Urothelium cell line (cell line): ENCODE measurements around the gene AKR1B15.
"Not testable (repeated sequence)": the region's sequence is repeated elsewhere in the genome, so short reads cannot be mapped to it uniquely, and the experiment has no call there.

ENCODE experiments used
- DNase-seq: peaks from one replicate; pipeline ENCODE4 v3.0.0; 2011; ENCODE audit warnings: low spot score, mixed read lengths
- FAIRE-seq: peaks from 2 replicates; lab custom pipeline; 2011; peaks lifted over from hg19 to GRCh38; lab: Jason Lieb, UNC

The AKR1B15 gene

DNA sequence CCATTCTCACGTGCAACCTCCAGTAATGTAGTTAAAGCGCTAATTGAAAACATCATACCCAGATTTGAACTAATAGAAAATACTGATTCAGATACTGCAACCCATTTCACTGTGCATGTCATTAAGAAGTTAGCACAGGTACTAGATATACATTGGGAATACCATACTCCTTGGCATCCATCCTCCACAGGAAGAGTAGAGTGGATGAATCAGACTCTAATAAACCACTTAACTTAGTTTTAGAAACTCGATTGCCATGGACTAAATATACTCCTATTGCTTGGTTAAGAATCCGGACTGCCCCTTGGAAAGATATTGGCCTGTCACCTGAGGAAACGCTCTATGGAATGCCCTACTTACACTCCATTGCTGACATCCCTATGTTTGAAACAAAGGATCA, 9.5 kb downstream of the AKR1B15 start:
- no peak for FAIRE-seq
- DNase-seq = no peak

DNA sequence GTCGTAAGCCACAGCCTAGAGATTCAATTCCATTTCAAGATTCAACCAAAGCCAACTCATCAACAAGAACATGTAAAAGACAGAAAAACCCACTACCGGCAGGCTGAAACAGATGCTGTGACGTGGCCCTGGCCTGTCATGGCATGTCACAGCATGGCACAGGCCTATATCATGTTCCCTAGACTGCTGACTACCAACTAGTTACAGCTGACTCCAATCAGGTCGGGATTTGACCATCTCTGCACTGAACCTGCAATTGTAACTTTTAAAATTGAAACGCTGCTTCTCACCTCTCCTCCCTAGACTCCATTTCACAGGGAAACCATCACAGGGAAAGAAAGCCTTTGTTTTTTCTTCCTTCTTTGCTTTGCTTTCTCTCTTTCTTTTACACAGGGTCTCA, 12.7 kb downstream of the AKR1B15 start:
- not testable (repeated sequence) for FAIRE-seq, DNase-seq

DNA sequence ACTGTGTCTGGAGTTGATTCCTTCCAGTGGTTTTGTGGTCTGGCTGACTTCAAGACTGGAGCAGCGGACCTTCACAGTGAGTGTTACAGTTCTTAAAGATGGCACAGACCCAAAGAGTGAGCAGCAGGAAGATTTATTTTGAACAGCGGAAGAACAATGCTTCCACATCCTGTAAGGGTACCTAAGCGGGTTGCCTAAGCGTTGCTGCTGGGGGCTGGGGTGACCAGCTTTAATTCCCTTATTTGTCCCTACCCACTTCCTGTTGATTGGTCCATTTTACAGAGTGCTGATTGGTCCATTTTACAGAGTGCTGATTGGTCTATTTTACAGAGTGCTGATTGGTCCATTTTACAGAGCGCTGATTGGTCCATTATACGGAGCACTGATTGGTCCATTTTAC, 13.2 kb downstream of the AKR1B15 start:
- DNase-seq (peak; percentile 18), FAIRE-seq (no peak)

DNA sequence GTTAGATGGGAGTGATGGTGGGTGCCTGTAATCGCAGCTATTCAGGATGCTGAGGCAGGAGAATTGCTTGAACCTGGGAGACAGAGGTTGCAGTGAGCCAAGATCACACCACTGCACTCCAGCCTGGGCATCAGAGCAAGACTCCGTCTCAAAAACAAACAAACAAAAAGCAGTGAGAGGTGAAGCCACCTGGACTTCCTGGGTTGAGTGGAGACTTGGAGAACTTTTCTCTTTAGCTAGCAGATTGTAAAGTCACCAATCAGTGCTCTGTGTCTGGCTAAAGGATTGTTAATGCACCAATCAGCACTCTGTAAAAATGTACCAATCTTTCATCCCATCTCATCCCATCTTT, 14.5 kb downstream of the AKR1B15 start:
- not testable (repeated sequence) for FAIRE-seq, DNase-seq

DNA sequence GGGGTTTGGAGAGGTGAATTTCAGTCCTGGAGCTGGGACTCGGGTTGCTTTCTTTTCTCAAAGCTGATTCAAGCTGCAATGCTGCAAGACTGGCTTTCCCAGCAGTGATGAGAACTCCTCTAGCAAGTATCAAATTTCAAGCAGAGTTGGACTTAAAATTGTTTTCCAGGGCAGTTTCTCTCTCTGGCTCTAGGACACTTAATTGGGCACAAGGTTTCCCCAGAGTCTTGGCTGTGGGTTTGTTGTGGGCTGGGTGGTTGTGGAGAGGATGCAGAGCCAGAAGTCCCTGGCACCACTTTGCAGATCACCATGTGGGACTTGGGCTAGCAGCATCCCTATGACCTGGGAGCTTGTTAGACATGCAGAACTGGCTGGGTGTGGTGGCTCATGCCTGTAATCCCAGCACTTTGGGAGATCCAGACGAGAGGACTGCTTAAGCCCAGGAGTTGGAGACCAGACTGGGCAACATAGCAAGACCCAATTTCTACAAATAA, 16.8 kb downstream of the AKR1B15 start:
- FAIRE-seq = no peak
- DNase-seq = no peak

DNA sequence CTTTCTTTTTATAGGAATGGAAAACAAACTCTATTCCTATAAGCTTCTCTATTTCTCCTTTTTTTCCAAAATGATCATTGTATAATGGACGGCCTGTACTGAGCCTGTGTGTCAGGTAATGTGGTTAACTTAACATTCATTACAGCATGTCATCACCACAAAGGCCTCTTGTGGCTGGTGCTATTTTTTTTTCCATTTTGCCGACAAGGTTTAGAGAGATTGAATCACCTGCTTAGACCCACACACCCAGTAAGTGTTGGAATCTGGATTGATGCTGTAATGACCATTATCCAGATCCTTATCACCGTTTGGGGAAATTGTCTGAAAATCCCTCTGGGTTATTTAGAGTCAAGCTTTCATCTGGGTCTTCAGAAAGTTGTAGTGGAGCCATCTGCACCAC, 18.5 kb downstream of the AKR1B15 start:
- DNase-seq (peak; percentile 7), FAIRE-seq (no peak)

DNA sequence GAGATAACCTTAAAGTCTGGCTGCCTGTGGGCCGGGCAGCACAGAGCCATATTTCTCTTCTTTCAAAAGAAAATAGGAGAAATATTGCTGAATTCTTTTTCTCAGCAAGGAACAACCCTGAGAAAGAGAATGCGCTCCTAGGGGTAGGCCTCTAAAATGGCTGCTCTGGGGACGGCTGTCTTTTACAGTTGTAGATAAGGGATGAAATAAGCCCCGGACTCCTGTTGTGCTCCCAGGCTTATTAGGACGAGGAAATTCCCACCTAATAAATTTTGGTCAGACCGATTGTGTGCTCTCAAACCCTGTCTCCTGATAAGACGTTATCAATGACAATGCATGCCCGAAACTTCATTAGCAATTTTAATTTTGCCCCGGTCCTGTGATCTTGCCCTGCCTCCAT, 21.1 kb downstream of the AKR1B15 start:
- DNase-seq, FAIRE-seq: not testable (repeated sequence)

DNA sequence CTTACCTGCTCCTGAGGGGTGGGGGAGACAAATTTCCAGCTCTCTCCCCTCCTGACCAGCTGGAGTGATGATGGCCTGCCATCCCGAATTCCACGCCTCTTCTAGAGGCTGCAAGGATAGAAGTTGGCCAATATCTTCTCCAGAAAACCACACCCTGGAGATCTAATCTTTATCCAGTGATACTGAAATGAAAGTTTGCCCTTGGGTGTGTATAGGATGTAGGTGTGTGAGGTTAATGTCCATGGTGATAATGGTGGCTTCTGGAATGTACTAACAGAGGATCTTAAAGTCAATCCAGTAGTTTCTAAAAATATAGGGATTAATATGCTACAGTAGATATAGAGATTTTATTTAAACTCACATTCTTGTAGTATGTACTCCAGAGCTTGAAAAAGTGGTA, 22.2 kb downstream of the AKR1B15 start:
- FAIRE-seq (no peak), DNase-seq (no peak)

DNA sequence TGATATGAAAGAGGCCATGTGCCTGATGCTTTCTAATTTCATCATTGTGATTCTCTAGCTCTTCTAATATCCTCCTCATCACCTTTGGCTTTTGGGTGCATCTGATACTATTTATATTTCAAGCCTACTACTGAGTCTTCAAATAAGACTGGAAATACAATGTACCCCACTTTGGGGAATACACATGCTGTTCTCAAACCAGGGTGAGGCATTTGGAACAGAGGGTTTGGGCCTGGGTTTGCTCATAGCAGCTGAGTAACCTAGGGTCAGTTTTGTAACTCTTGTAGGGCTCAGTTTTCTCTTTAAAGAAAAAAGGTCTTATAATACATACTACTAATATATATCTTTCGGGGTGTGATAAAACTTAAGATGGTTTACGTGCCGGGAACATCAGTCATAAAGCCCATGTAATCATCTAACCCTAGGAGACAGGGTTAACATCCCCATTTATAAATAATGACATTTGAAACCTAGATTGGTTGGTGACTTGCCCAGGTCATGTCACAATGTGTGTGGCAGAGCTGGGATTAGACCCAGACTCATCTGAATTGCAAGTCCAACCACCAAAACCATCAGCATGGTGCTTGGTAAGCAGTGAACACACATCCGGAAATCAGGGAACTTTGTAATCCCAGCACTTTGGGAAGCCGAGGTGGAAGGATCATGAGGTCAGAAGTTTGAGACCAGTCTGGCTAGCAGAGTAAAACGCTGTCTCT, 23.0 kb downstream of the AKR1B15 start:
- FAIRE-seq (no peak), DNase-seq (no peak)

DNA sequence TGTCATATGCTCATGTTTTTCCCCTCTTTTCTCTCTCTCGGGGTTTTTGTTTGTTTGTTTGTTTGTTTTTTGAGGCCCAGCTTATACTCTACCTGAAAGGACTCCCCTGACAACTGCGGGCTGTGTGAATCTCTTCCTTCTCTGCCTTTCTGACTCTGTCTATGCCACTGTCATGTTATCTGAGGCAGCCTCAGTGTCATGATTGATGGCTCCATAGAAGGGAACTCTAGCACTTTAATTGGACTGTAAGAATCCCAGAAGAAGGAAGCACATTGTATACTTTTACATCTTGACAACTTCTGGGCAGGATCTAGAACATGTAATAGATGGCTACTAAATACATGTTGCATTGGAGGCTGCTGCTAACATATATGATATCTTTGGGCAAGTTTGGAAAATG, 25.4 kb downstream of the AKR1B15 start:
- DNase-seq (no peak), FAIRE-seq (no peak)

DNA sequence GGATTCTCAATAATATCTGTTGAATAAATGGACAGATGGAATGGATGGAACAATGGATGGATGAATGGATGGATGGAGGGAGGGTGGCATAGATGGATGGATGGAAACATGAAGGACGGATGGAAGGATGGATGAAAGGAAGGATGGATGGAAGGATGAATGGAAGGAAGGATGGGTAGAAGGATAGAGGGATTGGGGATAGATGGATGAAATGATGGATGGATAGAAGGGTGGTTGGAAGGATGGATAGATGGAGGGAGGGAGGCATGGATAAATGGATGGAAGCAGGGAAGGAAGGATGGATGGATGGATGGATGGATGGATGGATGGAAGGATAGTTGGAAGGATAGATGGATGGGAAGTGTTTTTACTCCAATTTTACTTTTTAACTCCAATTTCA, 35.4 kb downstream of the AKR1B15 start:
- no peak for FAIRE-seq
- no peak for DNase-seq

DNA sequence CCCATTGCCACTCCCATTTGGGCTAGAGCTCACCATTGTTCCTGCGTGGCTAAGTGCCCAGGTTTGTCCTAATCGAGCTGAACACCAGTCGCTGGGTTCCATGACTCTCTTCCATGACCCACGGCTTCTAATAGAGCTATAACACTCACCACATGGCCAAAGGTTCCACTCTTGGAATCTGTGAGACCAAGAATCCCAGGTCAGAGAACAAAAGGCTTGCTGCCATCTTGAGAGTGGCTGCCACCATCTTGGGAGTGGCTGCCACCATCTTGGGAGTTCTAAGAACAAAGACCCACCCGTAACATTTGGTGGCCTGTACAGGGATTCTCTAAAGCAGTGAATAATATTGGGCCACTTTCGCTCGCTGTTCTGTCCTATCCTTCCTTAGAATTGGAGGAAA, 37.0 kb downstream of the AKR1B15 start:
- FAIRE-seq (no peak), DNase-seq (no peak)

DNA sequence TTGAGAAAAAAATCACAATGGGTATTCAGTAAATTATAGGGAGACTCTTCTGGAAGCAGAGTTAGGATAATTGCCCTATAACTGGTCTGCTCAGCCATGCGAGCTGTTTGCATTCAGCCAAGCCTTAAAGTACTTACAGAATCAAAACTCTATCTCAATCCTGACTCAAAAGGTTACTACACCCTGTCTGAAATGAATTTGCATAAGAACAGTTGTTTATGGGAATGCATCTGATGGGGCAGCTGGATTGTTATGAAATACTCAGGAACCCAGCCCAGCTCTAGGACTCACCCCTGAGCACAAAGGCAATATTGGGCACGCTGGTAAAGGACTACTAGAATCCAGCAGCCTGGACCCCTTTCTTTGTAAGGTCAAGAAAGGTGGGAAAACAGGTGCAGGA, 38.8 kb downstream of the AKR1B15 start:
- DNase-seq (no peak), FAIRE-seq (no peak)

DNA sequence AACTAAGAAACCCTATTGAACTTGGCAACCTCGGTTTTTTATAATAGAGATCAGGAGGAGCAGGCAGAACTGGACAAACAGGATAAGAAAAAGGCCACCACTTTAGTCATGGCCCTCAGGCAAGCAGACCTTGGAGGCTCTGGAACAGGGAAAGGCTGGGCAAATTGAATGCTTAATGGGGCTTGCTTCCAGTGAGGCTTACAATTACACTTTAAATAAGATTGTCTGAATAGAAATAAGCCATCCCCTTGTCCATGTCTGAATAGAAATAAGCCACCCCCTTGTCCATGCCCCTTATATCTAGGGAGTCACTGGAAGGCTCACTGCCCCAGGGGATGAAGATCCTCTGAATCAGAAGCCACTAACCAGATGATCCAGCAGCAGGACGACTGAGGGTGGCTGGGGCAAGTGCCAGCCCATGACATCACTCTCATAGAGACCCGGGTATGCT, 40.6 kb downstream of the AKR1B15 start:
- no peak for DNase-seq
- no peak for FAIRE-seq

DNA sequence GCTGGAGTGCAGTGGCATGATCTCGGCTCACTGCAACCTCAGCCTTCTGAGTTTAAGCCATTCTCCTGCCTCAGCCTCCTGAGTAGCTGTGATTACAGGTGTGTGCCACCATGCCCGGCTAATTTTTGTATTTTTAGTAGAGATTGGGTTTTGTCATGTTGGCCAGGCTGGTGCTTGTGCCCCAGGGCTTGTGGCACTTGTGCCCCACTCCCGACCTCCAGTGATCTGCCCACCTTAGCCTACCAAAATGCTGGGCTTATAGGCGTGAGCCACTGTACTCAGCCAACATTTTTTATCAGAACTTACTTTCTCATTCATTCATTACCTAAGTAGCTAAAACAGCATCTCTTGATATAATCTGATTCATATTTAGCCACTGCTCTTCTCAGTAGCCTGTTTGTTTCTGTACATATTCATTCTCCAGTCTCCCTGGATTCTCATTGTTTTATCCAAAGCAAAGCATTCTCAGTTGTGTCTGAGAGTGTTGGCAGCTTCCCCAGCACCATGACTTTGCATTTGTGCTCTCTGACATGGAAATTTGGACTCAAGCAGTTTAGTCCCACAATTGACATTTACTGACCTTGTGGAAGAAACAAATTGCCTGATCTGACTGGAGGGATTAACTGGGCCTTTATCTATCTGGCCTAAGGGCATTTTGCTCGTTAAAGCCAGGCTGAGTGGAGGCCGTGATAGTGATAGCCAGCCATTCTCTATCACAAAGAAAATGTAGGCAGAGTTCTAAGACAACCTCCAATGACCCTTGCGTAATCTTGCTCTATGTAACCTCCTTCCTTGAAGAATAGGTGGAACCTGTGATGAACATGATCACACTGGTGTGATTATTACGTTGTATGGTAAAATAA, 44.9 kb downstream of the AKR1B15 start:
- FAIRE-seq = no peak
- no peak for DNase-seq

DNA sequence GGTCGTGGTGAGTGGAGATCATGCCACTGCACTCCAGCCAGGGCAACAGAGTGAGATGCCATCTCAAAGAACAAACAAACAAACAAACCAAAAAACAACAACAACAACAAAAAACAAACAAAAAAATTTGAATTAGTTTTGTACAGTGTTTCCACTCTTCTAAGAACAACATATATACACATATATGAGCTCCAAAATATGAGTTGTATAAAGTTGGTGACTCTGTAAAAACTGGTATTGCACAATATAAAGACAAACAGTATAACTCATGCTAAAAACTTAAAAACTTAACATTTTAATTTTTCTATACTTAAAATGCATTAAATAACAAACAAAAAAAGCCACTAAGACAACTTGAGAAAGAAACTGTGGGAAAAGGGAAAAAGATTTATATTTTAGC, 46.0 kb downstream of the AKR1B15 start:
- FAIRE-seq (no peak), DNase-seq (no peak)

DNA sequence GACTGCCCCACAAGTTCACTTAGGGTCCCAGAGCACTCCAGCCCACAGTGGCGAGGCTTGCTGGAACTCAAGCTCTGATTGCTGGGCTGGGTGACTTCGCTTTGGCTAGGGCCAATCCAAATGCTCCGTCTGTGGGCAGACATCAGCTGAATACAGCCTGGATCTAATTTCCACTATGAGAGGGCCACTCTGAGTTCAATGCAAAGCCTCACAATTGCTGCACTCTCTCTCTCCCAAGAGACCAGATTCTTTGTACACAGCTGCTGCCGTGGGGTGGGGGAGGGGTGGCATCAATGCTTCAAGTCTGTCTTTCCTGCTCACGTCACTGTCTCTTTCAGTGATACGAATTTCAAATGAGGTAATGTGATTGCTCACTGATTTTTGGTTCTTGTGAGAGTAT, 50.5 kb downstream of the AKR1B15 start:
- no peak for DNase-seq
- no peak for FAIRE-seq

DNA sequence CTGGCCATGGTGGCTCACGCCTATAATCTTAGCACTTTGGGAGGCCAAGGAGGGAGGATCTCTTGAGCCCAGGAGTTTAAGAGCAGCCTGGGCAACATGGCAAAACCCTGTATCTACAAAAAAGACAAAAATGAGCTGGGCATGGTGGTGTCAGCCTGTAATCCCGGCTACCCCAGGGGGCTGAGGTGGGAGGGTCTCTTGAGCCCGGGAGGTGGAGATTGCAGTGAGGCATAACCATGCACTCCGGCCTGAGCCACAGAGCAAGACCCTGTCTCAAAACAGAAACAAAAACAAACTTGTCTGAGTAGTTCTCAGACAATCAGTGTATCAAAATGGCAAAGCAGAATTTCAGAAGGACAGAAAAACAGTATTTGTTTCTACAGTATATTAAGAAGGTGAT, 52.5 kb downstream of the AKR1B15 start:
- FAIRE-seq (no peak), DNase-seq (no peak)

DNA sequence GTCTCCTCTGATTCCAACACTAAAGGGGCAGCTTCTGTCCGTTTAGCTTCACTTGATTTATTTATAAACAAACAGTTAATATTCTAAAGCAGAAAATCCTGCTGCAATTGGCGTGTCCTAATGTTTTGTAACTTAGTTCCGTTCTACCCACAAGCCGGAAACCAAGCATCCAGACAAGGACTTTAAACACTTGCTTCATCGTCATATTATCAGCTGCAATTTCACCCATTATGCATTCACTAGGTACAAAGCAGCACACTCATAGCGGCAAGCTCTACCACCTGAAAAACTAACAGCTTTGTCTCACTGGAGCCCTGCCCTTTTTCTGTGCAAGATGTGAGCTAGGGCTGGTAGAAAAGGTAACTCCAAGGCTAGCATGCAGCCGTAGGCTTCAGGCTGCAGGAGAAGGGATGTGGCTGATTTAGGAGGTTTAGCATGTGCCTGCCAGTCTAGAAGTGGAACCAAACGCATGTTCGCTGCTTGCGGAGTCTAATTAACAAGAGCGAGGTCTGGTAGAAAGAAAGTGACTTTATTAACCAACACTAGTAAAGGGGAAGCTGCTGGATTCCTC, 54.1 kb downstream of the AKR1B15 start:
- FAIRE-seq (no peak), DNase-seq (no peak)

DNA sequence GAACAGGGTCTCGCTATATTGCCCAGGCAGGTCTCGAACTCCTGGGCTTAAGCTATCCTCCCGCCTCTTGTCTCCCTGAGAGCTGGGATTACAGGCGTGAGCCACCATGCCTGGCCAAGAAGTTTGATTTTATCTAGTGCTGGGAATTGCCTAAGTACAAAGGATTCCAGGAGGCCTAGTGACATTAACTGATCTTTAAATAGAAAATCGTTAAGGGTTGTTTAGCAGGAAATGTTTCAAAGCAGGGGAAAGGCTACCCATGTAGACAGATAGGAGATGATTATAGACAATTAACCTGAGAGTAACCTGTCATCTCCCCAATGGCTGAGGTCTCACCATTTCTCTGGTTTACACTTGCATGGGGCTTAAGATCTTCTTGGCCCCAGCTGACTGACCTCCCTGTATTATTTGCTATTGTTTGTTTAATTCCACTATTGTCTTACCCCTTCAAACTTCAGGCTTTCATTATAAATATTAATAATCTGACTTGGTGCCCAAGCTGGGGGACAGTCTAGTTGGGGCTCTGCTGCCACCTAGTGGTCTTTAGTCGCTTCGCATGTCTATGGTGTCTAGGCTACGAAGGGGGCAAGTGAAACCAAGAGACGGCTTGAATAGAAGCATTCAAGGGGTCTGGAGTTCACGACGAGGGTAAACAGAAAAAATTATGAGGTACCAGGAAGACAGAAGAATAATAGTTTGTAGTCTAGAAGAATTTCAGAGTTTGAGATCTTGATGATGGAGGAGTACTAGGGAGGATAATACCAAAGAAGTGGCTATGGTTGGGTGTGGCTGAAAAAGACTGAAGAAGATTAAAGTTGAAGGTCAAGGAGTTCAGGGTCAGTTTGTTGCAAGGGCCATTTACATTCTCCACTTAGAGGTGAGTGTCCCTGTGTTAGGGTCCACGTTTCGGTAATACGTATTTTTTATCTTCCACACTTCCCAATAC, 57.3 kb downstream of the AKR1B15 start:
- DNase-seq (peak; percentile 41), FAIRE-seq (no peak)
